Activated T-cell treated with anti-CD3 and anti-CD28 coated beads, Interleukin-2, amount 50 U/mL, for 72 hours (primary cell): Measurements from ENCODE around the gene NUAK2. TPM values are rescaled to one million over a fixed set of nuclear protein-coding genes. Genes with fewer than 3 reads are reported as not detected.
"Not testable (repeated sequence)": the region's sequence is repeated elsewhere in the genome, so short reads cannot be mapped to it uniquely, and the experiment has no call there.

ENCODE experiments used
- ATAC-seq, 2 donors: fragments of 150-1000 bp; cut with Tn5 transposase; replicated peaks in 1 of 2; 2 replicates each; pipeline ENCODE4 v1.10.0; 2021; ENCODE audit warnings: moderate library complexity in 2 of 2, mild to moderate bottlenecking in 1 of 2
- DNase-seq, 2 donors: peaks; one replicate each; pipeline ENCODE4 v3.0.0; 2021 to 2022; ENCODE audit warnings: mixed read lengths in 1 of 2
- H3K27ac Mint-ChIP-seq: one replicate; pipeline ENCODE4 v1.8.0; 2022; ENCODE audit warnings: mild to moderate bottlenecking, moderate library complexity, mixed read lengths
- H3K27me3 Mint-ChIP-seq: one replicate; pipeline ENCODE4 v1.8.0; 2022; ENCODE audit warnings: low read depth, mixed read lengths
- H3K36me3 Mint-ChIP-seq, 2 donors: one replicate each; pipeline ENCODE4 v1.8.0; 2022; ENCODE audit warnings: mixed read lengths in 2 of 2, mild to moderate bottlenecking in 1 of 2; ENCODE audit not compliant: insufficient read depth in 2 of 2
- H3K4me1 Mint-ChIP-seq: one replicate; pipeline ENCODE4 v1.8.0; 2022; ENCODE audit warnings: low read depth, mixed read lengths
- H3K4me3 Mint-ChIP-seq, 2 donors: one replicate each; pipeline ENCODE4 v1.8.0; 2022; ENCODE audit warnings: mild to moderate bottlenecking in 2 of 2, mixed read lengths in 2 of 2, moderate library complexity in 2 of 2
- H3K9me3 Mint-ChIP-seq, 2 donors: one replicate each; pipeline ENCODE4 v1.8.0; 2022; ENCODE audit warnings: mixed read lengths in 2 of 2
- total RNA-seq, 2 donors: library from RNA; stranded (reverse); gene quantifications; one replicate each; pipeline ENCODE4 v1.2.3, GENCODE V29; 2022

Gene NUAK2
- total RNA-seq, 2 donors from 2014 or later = 5.4 to 5.7 TPM

- H3K36me3 Mint-ChIP-seq = peaks cover 4 to 18% of the 10 kb centered on the region in 2 donors
- DNase-seq = no peak
- H3K27ac Mint-ChIP-seq = no peak overlapping the region
- no peaks in the 10 kb centered on the region for H3K9me3 Mint-ChIP-seq
- H3K4me3 Mint-ChIP-seq = no peak overlapping the region
- no peaks in the 10 kb centered on the region for H3K27me3 Mint-ChIP-seq
- ATAC-seq = no peak
- peaks cover 59% of the 10 kb centered on the region for H3K4me1 Mint-ChIP-seq
Measured at GRCh38 chr1:205309741-205310140, 11.8 kb downstream of the NUAK2 start.

- Mint-ChIP-seq H3K4me3 (no peak overlapping the region), H3K27me3 (no peaks in the 10 kb centered on the region), H3K27ac (no peak overlapping the region), H3K9me3 (no peaks in the 10 kb centered on the region), H3K36me3 (peaks cover 4 to 19% of the 10 kb centered on the region in 2 donors), H3K4me1 (peaks cover 41% of the 10 kb centered on the region)
- ATAC-seq (no peak), DNase-seq (no peak)
Measured at GRCh38 chr1:205306929-205307566, 14.5 kb downstream of the NUAK2 start.

- no peak overlapping the region for H3K27ac Mint-ChIP-seq
- no peaks in the 10 kb centered on the region for H3K9me3 Mint-ChIP-seq
- DNase-seq (no peak), ATAC-seq (peak; percentile 24 to 48)
- H3K27me3 Mint-ChIP-seq = no peaks in the 10 kb centered on the region
- peaks cover 2 to 14% of the 10 kb centered on the region in 2 donors for H3K36me3 Mint-ChIP-seq
- H3K4me3 Mint-ChIP-seq = no peak overlapping the region
- peaks cover 27% of the 10 kb centered on the region for H3K4me1 Mint-ChIP-seq
Measured at GRCh38 chr1:205304695-205305070, 16.9 kb downstream of the NUAK2 start.

GRCh38 chr1:205304046-205304694, 17.4 kb downstream of the NUAK2 start:
- H3K4me1 Mint-ChIP-seq = peaks cover 27% of the 10 kb centered on the region
- no peaks in the 10 kb centered on the region for H3K9me3 Mint-ChIP-seq
- no peaks in the 10 kb centered on the region for H3K27me3 Mint-ChIP-seq
- no peak for DNase-seq
- H3K36me3 Mint-ChIP-seq = peaks cover 2 to 14% of the 10 kb centered on the region in 2 donors
- no peak overlapping the region for H3K4me3 Mint-ChIP-seq
- ATAC-seq = peak in 1 of 2 donors; percentile 35
- no peak overlapping the region for H3K27ac Mint-ChIP-seq

GRCh38 chr1:205303247-205303888, 18.2 kb downstream of the NUAK2 start:
- no peak for ATAC-seq
- no peaks in the 10 kb centered on the region for H3K9me3 Mint-ChIP-seq
- no peak overlapping the region for H3K27ac Mint-ChIP-seq
- H3K4me1 Mint-ChIP-seq = peaks cover 27% of the 10 kb centered on the region
- no peak overlapping the region for H3K4me3 Mint-ChIP-seq
- H3K27me3 Mint-ChIP-seq = no peaks in the 10 kb centered on the region
- H3K36me3 Mint-ChIP-seq = peaks cover 2 to 13% of the 10 kb centered on the region in 2 donors
- no peak for DNase-seq

GRCh38 chr1:205301842-205302588, 19.5 kb downstream of the NUAK2 start:
- no peaks in the 10 kb centered on the region for H3K9me3 Mint-ChIP-seq
- no peaks in the 10 kb centered on the region for H3K27me3 Mint-ChIP-seq
- DNase-seq = no peak
- no peak overlapping the region for H3K27ac Mint-ChIP-seq
- H3K4me3 Mint-ChIP-seq = no peak overlapping the region
- ATAC-seq = no peak
- peaks cover 2 to 9% of the 10 kb centered on the region in 2 donors for H3K36me3 Mint-ChIP-seq
- peaks cover 36% of the 10 kb centered on the region for H3K4me1 Mint-ChIP-seq

GRCh38 chr1:205301205-205301821, 20.2 kb downstream of the NUAK2 start:
- DNase-seq (no peak), ATAC-seq (no peak)
- peaks cover 2 to 6% of the 10 kb centered on the region in 2 donors for H3K36me3 Mint-ChIP-seq
- no peaks in the 10 kb centered on the region for H3K27me3 Mint-ChIP-seq
- peaks cover 43% of the 10 kb centered on the region for H3K4me1 Mint-ChIP-seq
- no peak overlapping the region for H3K4me3 Mint-ChIP-seq
- H3K9me3 Mint-ChIP-seq = no peaks in the 10 kb centered on the region
- no peak overlapping the region for H3K27ac Mint-ChIP-seq

- Mint-ChIP-seq H3K9me3 (no peaks in the 10 kb centered on the region), H3K4me3 (no peak overlapping the region), H3K4me1 (peaks cover 50% of the 10 kb centered on the region), H3K27me3 (no peaks in the 10 kb centered on the region), H3K27ac (no peak overlapping the region), H3K36me3 (peaks cover 1 to 5% of the 10 kb centered on the region in 2 donors)
- ATAC-seq = no peak
- DNase-seq = no peak
Measured at GRCh38 chr1:205300149-205300548, 21.4 kb downstream of the NUAK2 start.

GRCh38 chr1:205298191-205298994, 23.2 kb downstream of the NUAK2 start:
- no peaks in the 10 kb centered on the region for H3K27me3 Mint-ChIP-seq
- no peaks in the 10 kb centered on the region for H3K9me3 Mint-ChIP-seq
- ATAC-seq (no peak), DNase-seq (no peak)
- H3K4me1 Mint-ChIP-seq = peaks cover 59% of the 10 kb centered on the region
- no peak overlapping the region for H3K4me3 Mint-ChIP-seq
- H3K36me3 Mint-ChIP-seq = no peaks in the 10 kb centered on the region
- no peak overlapping the region for H3K27ac Mint-ChIP-seq

GRCh38 chr1:205297546-205298177, 23.9 kb downstream of the NUAK2 start:
- H3K4me1 Mint-ChIP-seq = peaks cover 61% of the 10 kb centered on the region
- DNase-seq, H3K27me3 Mint-ChIP-seq, H3K36me3 Mint-ChIP-seq, H3K27ac Mint-ChIP-seq, H3K4me3 Mint-ChIP-seq, H3K9me3 Mint-ChIP-seq, ATAC-seq: not testable (repeated sequence)

- Mint-ChIP-seq H3K36me3 (no peaks in the 10 kb centered on the region), H3K4me3 (no peak overlapping the region), H3K4me1 (peaks cover 62% of the 10 kb centered on the region), H3K9me3 (no peaks in the 10 kb centered on the region), H3K27ac (peak overlapping the region; percentile 4), H3K27me3 (no peaks in the 10 kb centered on the region)
- DNase-seq = no peak
- peak; percentile 36 to 39 for ATAC-seq
Measured at GRCh38 chr1:205296154-205296553, 25.4 kb downstream of the NUAK2 start.

- H3K27me3 Mint-ChIP-seq = no peaks in the 10 kb centered on the region
- H3K4me3 Mint-ChIP-seq = no peak overlapping the region
- no peaks in the 10 kb centered on the region for H3K36me3 Mint-ChIP-seq
- DNase-seq = no peak
- no peaks in the 10 kb centered on the region for H3K9me3 Mint-ChIP-seq
- no peak for ATAC-seq
- H3K4me1 Mint-ChIP-seq = peaks cover 55% of the 10 kb centered on the region
- no peak overlapping the region for H3K27ac Mint-ChIP-seq
Measured at GRCh38 chr1:205294934-205295333, 26.6 kb downstream of the NUAK2 start.
